Measurements from ENCODE around the gene ATP1B2.
A peak's percentile ranks its signal among the peaks of the same experiment; 100 is the strongest.

Gene ATP1B2

GRCh38 chr17:7685533-7686221 is 35.0 kb downstream of the ATP1B2 start:
- peak; percentile 68 for DNase-seq (ENCODE audit: low read depth)

DNA sequence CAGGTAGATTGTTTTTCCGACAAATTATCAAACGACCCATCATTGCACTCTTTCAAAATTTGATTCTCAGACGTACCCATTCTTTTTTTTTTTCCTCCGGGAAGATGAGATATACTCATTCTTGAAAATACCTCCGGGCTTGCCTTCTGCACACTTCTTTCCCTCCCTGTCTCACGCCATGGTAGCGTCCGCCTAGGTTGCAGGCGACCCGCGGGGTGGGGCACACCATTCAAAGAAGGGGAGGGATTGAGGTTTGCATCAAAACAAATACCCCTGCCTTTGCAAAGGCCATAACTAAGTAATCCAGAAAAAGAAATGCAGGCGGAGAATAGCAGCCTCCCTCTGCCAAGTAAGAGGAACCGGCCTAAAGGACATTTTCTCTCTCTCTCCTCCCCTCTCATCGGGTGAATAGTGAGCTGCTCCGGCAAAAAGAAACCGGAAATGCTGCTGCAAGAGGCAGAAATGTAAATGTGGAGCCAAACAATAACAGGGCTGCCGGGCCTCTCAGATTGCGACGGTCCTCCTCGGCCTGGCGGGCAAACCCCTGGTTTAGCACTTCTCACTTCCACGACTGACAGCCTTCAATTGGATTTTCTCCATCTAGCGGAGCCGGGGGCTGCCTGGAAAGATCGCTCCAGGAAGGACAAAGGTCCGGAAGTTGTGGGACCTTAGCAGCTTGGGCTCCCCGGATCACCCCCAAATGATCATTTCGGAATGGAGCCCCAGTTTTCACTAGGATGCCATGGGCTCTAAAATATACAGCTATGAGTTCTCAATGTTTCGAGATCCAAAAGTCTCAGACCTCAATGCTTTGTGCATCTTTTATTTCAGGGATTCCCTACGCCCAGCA is 35.7 kb downstream of the ATP1B2 start:
- peak; percentile 53 for DNase-seq (ENCODE audit: low read depth)

- DNase-seq (ENCODE audit: low read depth) = peak; percentile 68
Measured at GRCh38 chr17:7687072-7687907, 36.6 kb downstream of the ATP1B2 start, which contains the start of gene TP53. Gene TP53, minus strand, starts transcription at chr17:7687490. Its CDS starts 10,896 bp downstream, at chr17:7676594.

- peak; percentile 84 for DNase-seq (ENCODE audit: low read depth)
Measured at GRCh38 chr17:7687908-7688807, 37.4 kb downstream of the ATP1B2 start, which contains the start of gene WRAP53. Gene WRAP53, plus strand, starts transcription at chr17:7688477. Its CDS starts 172 bp downstream, at chr17:7688649.

GRCh38 chr17:7688808-7689316 is 38.1 kb downstream of the ATP1B2 start:
- no peak for DNase-seq (ENCODE audit: low read depth)

DNA sequence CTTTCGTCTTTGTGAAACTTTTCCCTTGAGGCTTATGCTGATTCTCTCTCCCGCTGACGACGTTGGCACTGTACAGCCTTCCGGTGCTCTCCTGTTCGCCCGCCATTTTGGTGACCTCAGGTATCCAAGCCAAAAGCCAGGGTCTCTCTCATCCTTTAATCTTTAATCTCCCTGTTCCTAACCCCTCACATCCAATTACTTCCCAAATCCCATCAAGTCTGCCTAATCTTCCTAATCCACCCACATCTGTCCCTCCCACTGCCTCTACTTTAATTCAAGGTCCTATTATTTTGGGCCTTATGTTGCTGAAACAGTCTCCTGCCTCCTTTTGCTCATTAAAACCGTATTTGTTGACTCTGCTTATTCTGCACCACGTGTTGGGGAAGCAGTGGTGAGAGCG is 44.9 kb downstream of the ATP1B2 start:
- no peak for DNase-seq (ENCODE audit: low read depth)

GRCh38 chr17:7697828-7698588 is 47.3 kb downstream of the ATP1B2 start:
- DNase-seq (ENCODE audit: low read depth) = no peak

- DNase-seq (ENCODE audit: low read depth) = no peak
Measured at GRCh38 chr17:7700510-7700909, 49.8 kb downstream of the ATP1B2 start.

DNA sequence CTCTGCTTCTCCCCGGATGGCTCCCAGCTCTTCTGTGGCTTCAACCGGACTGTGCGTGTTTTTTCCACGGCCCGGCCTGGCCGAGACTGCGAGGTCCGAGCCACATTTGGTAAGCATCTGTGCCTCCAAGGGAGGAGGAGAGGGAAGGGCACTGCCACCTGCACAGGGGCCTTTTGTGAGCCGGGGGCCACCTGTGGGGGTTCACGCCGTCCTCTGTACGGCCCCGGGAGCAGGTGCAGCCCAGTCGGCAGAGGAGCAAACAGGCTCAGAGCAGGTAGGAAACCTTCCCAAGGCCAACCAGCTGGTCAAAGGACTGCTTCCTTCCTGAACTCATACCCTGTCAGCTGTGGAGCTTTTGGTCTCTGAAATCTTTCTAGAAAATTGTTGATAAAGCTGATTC is 51.0 kb downstream of the ATP1B2 start:
- no peak for DNase-seq (ENCODE audit: low read depth)

DNA sequence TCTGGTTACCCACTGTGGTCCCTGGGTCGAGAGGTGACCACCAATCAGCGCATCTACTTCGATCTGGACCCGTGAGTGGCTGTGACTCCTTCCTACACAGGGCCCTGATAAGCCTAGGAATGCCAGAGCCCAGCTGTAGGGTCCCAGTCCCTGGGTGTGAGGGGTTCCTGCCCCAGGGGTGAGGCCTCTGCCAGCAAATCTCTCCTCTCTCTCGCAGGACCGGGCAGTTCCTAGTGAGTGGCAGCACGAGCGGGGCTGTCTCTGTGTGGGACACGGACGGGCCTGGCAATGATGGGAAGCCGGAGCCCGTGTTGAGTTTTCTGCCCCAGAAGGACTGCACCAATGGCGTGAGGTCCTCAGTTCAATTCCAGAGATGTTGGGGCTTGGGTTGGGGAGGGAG is 52.0 kb downstream of the ATP1B2 start:
- DNase-seq (ENCODE audit: low read depth) = no peak

DNA sequence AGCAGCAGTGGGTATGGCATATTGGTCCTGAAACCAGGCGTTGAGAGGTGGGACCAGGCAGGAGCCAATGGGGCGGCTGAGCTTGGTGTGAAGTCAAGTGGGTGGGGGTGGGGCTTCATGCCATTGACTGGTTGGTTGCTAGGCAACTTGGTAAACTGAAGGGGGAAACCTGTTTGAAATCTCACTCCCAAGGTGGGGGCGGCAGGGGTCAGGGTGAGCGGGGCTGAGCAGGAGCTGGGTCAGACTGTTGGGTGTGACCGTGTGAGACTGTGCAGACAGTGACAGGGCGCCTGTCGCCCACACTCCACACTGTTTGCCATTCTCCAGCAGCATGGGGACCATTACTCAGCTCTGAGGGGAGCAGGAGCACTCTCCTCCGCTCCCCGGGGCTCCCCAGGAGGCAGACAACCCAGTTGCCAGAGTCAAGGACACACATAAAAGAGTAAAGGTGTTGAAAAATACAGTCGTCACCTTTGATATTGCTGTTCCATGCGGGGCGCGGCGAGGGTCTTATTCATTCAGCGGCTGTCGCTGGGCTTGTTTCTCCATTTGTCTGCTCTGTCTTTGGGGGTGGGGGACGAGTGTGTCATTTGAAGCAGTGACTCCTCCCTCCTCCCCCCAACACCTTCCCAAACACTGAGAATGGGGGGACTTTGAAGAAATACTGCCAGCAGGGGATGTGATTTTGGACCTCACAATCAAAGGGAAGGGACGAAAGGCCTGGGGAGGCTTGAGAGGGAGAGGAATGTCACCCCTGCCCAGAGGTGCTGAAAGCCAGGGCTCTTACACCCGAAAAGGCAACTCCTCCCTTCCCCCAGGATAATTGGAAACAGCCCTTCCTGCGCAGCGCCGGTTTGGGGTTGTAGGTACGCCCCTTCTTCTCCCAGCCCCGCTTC is 53.1 kb downstream of the ATP1B2 start:
- no peak for DNase-seq (ENCODE audit: low read depth)

- DNase-seq (ENCODE audit: low read depth) = no peak
Measured at GRCh38 chr17:7704601-7705268, 54.0 kb downstream of the ATP1B2 start, which contains the start of gene EFNB3. Gene EFNB3, plus strand, starts transcription at chr17:7705202. Its CDS starts 397 bp downstream, at chr17:7705599.

GRCh38 chr17:7705269-7706255 is 54.8 kb downstream of the ATP1B2 start:
- no peak for DNase-seq (ENCODE audit: low read depth)

GRCh38 chr17:7706631-7707354 is 56.1 kb downstream of the ATP1B2 start:
- no peak for DNase-seq (ENCODE audit: low read depth)

Measured in stimulated activated CD8-positive, alpha-beta memory T cell treated with anti-CD3 and anti-CD28 coated beads, Interleukin-7, amount 100 ng/mL, for 24 hours (primary cell).